ENCODE results near the gene DYNC1I2.

Gene DYNC1I2

DNA sequence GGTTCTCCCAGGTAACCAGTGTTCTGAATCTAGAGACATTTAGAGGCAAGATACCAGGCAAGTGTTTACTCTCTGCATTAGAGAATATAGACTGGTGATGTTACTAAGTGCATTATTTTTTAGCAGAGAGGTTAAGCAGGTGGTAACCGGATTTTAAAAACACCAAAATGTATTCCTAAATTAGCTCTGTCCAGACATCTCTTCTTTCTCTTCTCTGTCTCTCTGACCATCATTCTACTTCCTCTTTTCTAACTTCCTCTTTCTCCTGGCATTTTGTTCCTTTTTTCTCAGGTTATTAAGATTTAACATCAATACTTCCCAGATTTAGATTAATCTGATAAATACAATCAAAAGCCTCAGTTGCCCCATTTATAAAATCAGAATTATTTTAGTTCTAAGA, 31.7 kb upstream of the DYNC1I2 start:
- no peaks in the 10 kb centered on the region for H3K4me1 ChIP-seq (ENCODE audit: insufficient read depth, low read length)
- H4K20me1 ChIP-seq (ENCODE audit: insufficient read depth, low read length), result no peaks in the 10 kb centered on the region
- no peak overlapping the region for H3K4me2 ChIP-seq (ENCODE audit: insufficient read depth, low read length)
- H3K27ac ChIP-seq (ENCODE audit: low read length), result no peak overlapping the region
- TF ChIP-seq, protein P1, sequence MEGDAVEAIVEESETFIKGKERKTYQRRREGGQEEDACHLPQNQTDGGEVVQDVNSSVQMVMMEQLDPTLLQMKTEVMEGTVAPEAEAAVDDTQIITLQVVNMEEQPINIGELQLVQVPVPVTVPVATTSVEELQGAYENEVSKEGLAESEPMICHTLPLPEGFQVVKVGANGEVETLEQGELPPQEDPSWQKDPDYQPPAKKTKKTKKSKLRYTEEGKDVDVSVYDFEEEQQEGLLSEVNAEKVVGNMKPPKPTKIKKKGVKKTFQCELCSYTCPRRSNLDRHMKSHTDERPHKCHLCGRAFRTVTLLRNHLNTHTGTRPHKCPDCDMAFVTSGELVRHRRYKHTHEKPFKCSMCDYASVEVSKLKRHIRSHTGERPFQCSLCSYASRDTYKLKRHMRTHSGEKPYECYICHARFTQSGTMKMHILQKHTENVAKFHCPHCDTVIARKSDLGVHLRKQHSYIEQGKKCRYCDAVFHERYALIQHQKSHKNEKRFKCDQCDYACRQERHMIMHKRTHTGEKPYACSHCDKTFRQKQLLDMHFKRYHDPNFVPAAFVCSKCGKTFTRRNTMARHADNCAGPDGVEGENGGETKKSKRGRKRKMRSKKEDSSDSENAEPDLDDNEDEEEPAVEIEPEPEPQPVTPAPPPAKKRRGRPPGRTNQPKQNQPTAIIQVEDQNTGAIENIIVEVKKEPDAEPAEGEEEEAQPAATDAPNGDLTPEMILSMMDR (IDR thresholded peaks at IDR 0.05; ENCODE audit: borderline replicate concordance, extremely low read depth, low read length, poor library complexity, severe bottlenecking), result no peak
- no peak for TF ChIP-seq EZH2 (IDR thresholded peaks at IDR 0.05; ENCODE audit: borderline replicate concordance, low read depth, low read length, severe bottlenecking)
- no peak overlapping the region for H3K4me3 ChIP-seq (ENCODE audit: low read depth in 1 of 2, low read length in 2 of 2)
- H3K27me3 ChIP-seq (ENCODE audit: insufficient read depth, low read length, poor library complexity), result peaks cover 10% of the 10 kb centered on the region
- H3K9me3 ChIP-seq (ENCODE audit: insufficient read depth, low read length, severe bottlenecking), result peaks cover 2% of the 10 kb centered on the region
- ATAC-seq (ENCODE audit: insufficient read depth, low read depth) (no peak), DNase-seq (no peak)
- no peaks in the 10 kb centered on the region for H3K79me2 ChIP-seq (ENCODE audit: insufficient read depth, low read length)
- H3K9ac ChIP-seq (ENCODE audit: low read depth, low read length), result no peak overlapping the region
- no peak overlapping the region for H2AFZ ChIP-seq (ENCODE audit: low read depth, low read length)
- no peaks in the 10 kb centered on the region for H3K36me3 ChIP-seq (ENCODE audit: insufficient read depth, low read length)

DNA sequence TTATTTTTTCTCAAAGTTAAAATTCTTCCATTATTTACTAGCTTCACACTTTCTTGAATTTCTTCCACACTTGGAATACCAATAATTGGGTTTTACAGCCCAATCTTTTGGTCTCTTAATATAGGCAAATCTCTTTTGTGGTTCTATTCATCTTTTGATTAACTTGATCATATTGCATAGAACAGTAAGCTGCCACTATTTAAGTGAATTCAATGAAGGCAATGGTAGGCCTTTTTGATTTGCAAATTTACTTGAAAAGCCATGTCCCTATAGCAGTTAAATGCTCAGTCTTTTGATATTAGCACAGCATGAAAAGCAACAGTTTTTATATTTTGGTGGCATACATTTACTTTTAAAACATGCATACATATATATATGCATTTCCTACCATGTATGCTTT, 20.2 kb upstream of the DYNC1I2 start:
- Histone ChIP-seq H3K27ac (ENCODE audit: low read length) (no peak overlapping the region), H3K79me2 (ENCODE audit: insufficient read depth, low read length) (no peaks in the 10 kb centered on the region), H2AFZ (ENCODE audit: low read depth, low read length) (no peak overlapping the region), H3K4me3 (ENCODE audit: low read depth in 1 of 2, low read length in 2 of 2) (no peak overlapping the region), H3K4me2 (ENCODE audit: insufficient read depth, low read length) (no peak overlapping the region), H3K9me3 (ENCODE audit: insufficient read depth, low read length, severe bottlenecking) (no peaks in the 10 kb centered on the region), H3K4me1 (ENCODE audit: insufficient read depth, low read length) (no peaks in the 10 kb centered on the region), H3K36me3 (ENCODE audit: insufficient read depth, low read length) (no peaks in the 10 kb centered on the region), H4K20me1 (ENCODE audit: insufficient read depth, low read length) (no peaks in the 10 kb centered on the region), H3K9ac (ENCODE audit: low read depth, low read length) (no peak overlapping the region), H3K27me3 (ENCODE audit: insufficient read depth, low read length, poor library complexity) (peaks cover 21% of the 10 kb centered on the region)
- DNase-seq (no peak), ATAC-seq (ENCODE audit: insufficient read depth, low read depth) (no peak)
- no peak for TF ChIP-seq EZH2 (IDR thresholded peaks at IDR 0.05; ENCODE audit: borderline replicate concordance, low read depth, low read length, severe bottlenecking)
- TF ChIP-seq, protein P1 (IDR thresholded peaks at IDR 0.05; ENCODE audit: borderline replicate concordance, extremely low read depth, low read length, poor library complexity, severe bottlenecking), result no peak

DNA sequence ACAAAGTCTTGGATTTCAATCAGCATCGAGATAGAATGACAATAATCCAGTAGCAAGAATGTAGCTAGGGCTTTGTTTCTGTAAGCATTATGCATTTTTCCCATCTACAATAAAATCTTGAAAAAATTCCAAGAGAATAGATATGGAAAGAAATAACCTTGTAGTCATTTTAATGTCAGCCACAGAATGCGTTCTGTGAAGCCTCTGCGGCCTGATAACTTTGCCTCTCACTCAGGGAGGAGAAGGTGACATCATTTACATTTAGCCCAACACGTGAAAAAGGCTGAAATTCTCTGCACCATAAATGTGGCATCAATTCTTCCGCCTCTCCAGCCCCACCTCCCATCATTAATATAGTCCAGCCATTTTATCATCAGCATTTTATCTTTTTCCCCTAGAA, 19.1 kb upstream of the DYNC1I2 start:
- DNase-seq (no peak), ATAC-seq (ENCODE audit: insufficient read depth, low read depth) (no peak)
- H3K27ac ChIP-seq (ENCODE audit: low read length), result no peak overlapping the region
- no peaks in the 10 kb centered on the region for H3K36me3 ChIP-seq (ENCODE audit: insufficient read depth, low read length)
- no peaks in the 10 kb centered on the region for H3K4me1 ChIP-seq (ENCODE audit: insufficient read depth, low read length)
- no peak overlapping the region for H3K4me3 ChIP-seq (ENCODE audit: low read depth in 1 of 2, low read length in 2 of 2)
- no peak overlapping the region for H3K9ac ChIP-seq (ENCODE audit: low read depth, low read length)
- no peaks in the 10 kb centered on the region for H3K9me3 ChIP-seq (ENCODE audit: insufficient read depth, low read length, severe bottlenecking)
- H3K27me3 ChIP-seq (ENCODE audit: insufficient read depth, low read length, poor library complexity), result peaks cover 21% of the 10 kb centered on the region
- H3K79me2 ChIP-seq (ENCODE audit: insufficient read depth, low read length), result no peaks in the 10 kb centered on the region
- TF ChIP-seq, protein P1 (IDR thresholded peaks at IDR 0.05; ENCODE audit: borderline replicate concordance, extremely low read depth, low read length, poor library complexity, severe bottlenecking), result no peak
- no peak for TF ChIP-seq EZH2 (IDR thresholded peaks at IDR 0.05; ENCODE audit: borderline replicate concordance, low read depth, low read length, severe bottlenecking)
- H3K4me2 ChIP-seq (ENCODE audit: insufficient read depth, low read length), result no peak overlapping the region
- no peaks in the 10 kb centered on the region for H4K20me1 ChIP-seq (ENCODE audit: insufficient read depth, low read length)
- no peak overlapping the region for H2AFZ ChIP-seq (ENCODE audit: low read depth, low read length)

DNA sequence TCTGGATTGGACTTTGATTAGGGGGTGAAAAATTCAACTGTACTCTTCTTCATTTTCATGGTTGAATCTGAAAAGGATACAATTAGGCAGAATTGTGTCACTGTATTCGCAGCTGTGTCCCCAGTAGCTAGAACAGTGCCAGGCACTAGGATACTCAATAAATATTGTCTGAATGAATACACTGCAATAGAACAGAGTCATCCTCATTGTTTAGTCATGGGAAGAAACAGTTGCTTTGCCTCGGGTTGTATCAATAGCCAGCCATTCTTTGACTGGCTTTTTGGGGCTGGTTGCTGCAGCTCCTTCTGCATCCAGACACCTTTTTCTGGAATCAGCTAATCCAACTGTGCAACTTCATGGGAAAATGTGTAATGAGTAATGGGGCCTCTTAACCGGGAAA, 18.1 kb upstream of the DYNC1I2 start:
- no peak for TF ChIP-seq EZH2 (IDR thresholded peaks at IDR 0.05; ENCODE audit: borderline replicate concordance, low read depth, low read length, severe bottlenecking)
- TF ChIP-seq, protein P1 (IDR thresholded peaks at IDR 0.05; ENCODE audit: borderline replicate concordance, extremely low read depth, low read length, poor library complexity, severe bottlenecking), result no peak
- no peaks in the 10 kb centered on the region for H3K4me1 ChIP-seq (ENCODE audit: insufficient read depth, low read length)
- H3K27me3 ChIP-seq (ENCODE audit: insufficient read depth, low read length, poor library complexity), result peaks cover 21% of the 10 kb centered on the region
- H3K4me3 ChIP-seq (ENCODE audit: low read depth in 1 of 2, low read length in 2 of 2), result no peak overlapping the region
- no peaks in the 10 kb centered on the region for H3K9me3 ChIP-seq (ENCODE audit: insufficient read depth, low read length, severe bottlenecking)
- no peak overlapping the region for H3K9ac ChIP-seq (ENCODE audit: low read depth, low read length)
- H3K4me2 ChIP-seq (ENCODE audit: insufficient read depth, low read length), result no peak overlapping the region
- DNase-seq, result no peak
- no peaks in the 10 kb centered on the region for H4K20me1 ChIP-seq (ENCODE audit: insufficient read depth, low read length)
- no peak for ATAC-seq (ENCODE audit: insufficient read depth, low read depth)
- H2AFZ ChIP-seq (ENCODE audit: low read depth, low read length), result no peak overlapping the region
- H3K27ac ChIP-seq (ENCODE audit: low read length), result no peak overlapping the region
- H3K79me2 ChIP-seq (ENCODE audit: insufficient read depth, low read length), result no peaks in the 10 kb centered on the region
- no peaks in the 10 kb centered on the region for H3K36me3 ChIP-seq (ENCODE audit: insufficient read depth, low read length)

Measured in DND-41 (cell line).